AG04449 (cell line): ENCODE data around the gene LRRC1.
A peak's percentile ranks its signal among the peaks of the same experiment; 100 is the strongest.

Experiments
- CTCF ChIA-PET: fragments of 350-600 bp; formaldehyde crosslinking; extraction: SDS; loops from one replicate; lab custom pipeline; 2021; ENCODE audit warnings: antibody characterized with exemption; lab: Yijun Ruan, JAX
- POLR2A ChIA-PET: fragments of 400-600, 350-600 bp; formaldehyde crosslinking; extraction: SDS; loops from one replicate; lab custom pipeline; 2020; ENCODE audit warnings: antibody characterized with exemption, inconsistent platforms; lab: Yijun Ruan, JAX
- DNase-seq: peaks from one replicate; pipeline ENCODE4 v3.0.0-alpha.2; 2010; ENCODE audit warnings: low read depth, low spot score
- H3K4me3 ChIP-seq: 2 replicates; pipeline ENCODE4 v1.5.1; 2011; ENCODE audit warnings: low read depth, mild to moderate bottlenecking, control low read depth, low read length
- CTCF ChIP-seq: IDR thresholded peaks from one replicate; pipeline ENCODE4 v1.5.1; 2011; ENCODE audit warnings: mild to moderate bottlenecking, moderate library complexity, low read length, control low read depth, inconsistent platforms; ENCODE audit not compliant: insufficient read depth; ENCODE audit errors: missing control alignments

Gene LRRC1

GRCh38 chr6:53945765-53946407, 151.1 kb downstream of the LRRC1 start:
- no peak for TF ChIP-seq CTCF
- DNase-seq, result no peak
- ChIA-PET CTCF (no interaction called here), POLR2A (no interaction called here)
- H3K4me3 ChIP-seq, result no peak overlapping the region

GRCh38 chr6:53947780-53948179, 153.0 kb downstream of the LRRC1 start:
- ChIA-PET POLR2A (no interaction called here), CTCF (interaction anchor here (1.3 to 4.2 kb wide), 5 partner anchors 8 to 222 kb away, joined by 3 to 17 read pairs (median 10); no protein-coding TSS in a partner anchor)
- TF ChIP-seq CTCF, result no peak
- no peak for DNase-seq
- H3K4me3 ChIP-seq, result no peak overlapping the region

GRCh38 chr6:53951383-53951782, 156.6 kb downstream of the LRRC1 start:
- H3K4me3 ChIP-seq, result no peak overlapping the region
- CTCF ChIA-PET, result interaction anchor here (1.3 kb wide), 1 partner anchor 232 kb away, joined by 4 read pairs; no protein-coding TSS in a partner anchor
- POLR2A ChIA-PET, result no interaction called here
- no peak for TF ChIP-seq CTCF
- DNase-seq, result no peak

GRCh38 chr6:53956068-53956711, 161.4 kb downstream of the LRRC1 start:
- peak; percentile 91 for TF ChIP-seq CTCF
- H3K4me3 ChIP-seq, result no peak overlapping the region
- CTCF ChIA-PET, result interaction anchor here (0.5 to 11.1 kb wide), 43 partner anchors 8 to 463 kb away, joined by 3 to 309 read pairs (median 4); partner anchors contain the start of gene LRRC1
- POLR2A ChIA-PET, result interaction anchor here (0.9 to 2.2 kb wide), 2 partner anchors 160 to 162 kb away, joined by 3 to 20 read pairs; partner anchors contain the start of gene LRRC1
- DNase-seq, result no peak

GRCh38 chr6:53956804-53957203, 162.0 kb downstream of the LRRC1 start:
- no peak overlapping the region for H3K4me3 ChIP-seq
- no peak for TF ChIP-seq CTCF
- CTCF ChIA-PET, result interaction anchor here (0.6 to 11.1 kb wide), 33 partner anchors 10 to 464 kb away, joined by 3 to 309 read pairs (median 5); partner anchors contain the start of gene LRRC1
- POLR2A ChIA-PET, result interaction anchor here (2.2 kb wide), 1 partner anchor 163 kb away, joined by 20 read pairs; the partner anchor contains the start of gene LRRC1
- no peak for DNase-seq

GRCh38 chr6:53959717-53960116, 164.9 kb downstream of the LRRC1 start:
- CTCF ChIA-PET, result interaction anchor here (1.1 to 11.1 kb wide), 6 partner anchors 11 to 241 kb away, joined by 3 to 309 read pairs (median 14); partner anchors contain the start of gene LRRC1
- no peak for DNase-seq
- POLR2A ChIA-PET, result interaction anchor here (0.8 to 1.0 kb wide), 2 partner anchors 165 kb away, joined by 3 read pairs; partner anchors contain the start of gene LRRC1
- TF ChIP-seq CTCF, result no peak
- H3K4me3 ChIP-seq, result no peak overlapping the region
